Body of pancreas (tissue), 4 donors: ENCODE results near the gene KCNAB2.

Experiments
- POLR2A ChIP-seq, 3 donors: fragments of 450-650 bp; IDR thresholded peaks; one replicate each; pipeline ENCODE4 v1.6.1; 2016; ENCODE audit warnings: antibody characterized with exemption in 3 of 3, mild to moderate bottlenecking in 2 of 3
- TF ChIP-seq, protein P1 (sequence below), 7 experiments: fragments of 450-650 bp in 4 of 7; fragments of 200-600 bp in 3 of 7; sonication (generic) in 3 of 7; IDR thresholded peaks; one replicate each; pipeline ENCODE4 v1.5.1; 2016 to 2019; ENCODE audit warnings: antibody characterized with exemption in 7 of 7

- TF ChIP-seq POLR2A (IDR thresholded peaks at IDR 0.05): no peak
- TF ChIP-seq, protein P1, sequence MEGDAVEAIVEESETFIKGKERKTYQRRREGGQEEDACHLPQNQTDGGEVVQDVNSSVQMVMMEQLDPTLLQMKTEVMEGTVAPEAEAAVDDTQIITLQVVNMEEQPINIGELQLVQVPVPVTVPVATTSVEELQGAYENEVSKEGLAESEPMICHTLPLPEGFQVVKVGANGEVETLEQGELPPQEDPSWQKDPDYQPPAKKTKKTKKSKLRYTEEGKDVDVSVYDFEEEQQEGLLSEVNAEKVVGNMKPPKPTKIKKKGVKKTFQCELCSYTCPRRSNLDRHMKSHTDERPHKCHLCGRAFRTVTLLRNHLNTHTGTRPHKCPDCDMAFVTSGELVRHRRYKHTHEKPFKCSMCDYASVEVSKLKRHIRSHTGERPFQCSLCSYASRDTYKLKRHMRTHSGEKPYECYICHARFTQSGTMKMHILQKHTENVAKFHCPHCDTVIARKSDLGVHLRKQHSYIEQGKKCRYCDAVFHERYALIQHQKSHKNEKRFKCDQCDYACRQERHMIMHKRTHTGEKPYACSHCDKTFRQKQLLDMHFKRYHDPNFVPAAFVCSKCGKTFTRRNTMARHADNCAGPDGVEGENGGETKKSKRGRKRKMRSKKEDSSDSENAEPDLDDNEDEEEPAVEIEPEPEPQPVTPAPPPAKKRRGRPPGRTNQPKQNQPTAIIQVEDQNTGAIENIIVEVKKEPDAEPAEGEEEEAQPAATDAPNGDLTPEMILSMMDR (IDR thresholded peaks at IDR 0.05): no peak
Observed at GRCh38 chr1:6090288-6090687, 44.6 kb downstream of the KCNAB2 start.
